Liver (tissue), 3 donors: ENCODE data around the gene DNAJC6.

ENCODE experiments used
- ATF3 ChIP-seq: IDR thresholded peaks from 2 replicates; pipeline ENCODE4 v1.6.1; 2016; ENCODE audit warnings: antibody characterized with exemption
- EGR1 ChIP-seq, 2 donors: IDR thresholded peaks; 2 replicates each; pipeline ENCODE4 v1.6.1; 2016 to 2018; ENCODE audit warnings: antibody characterized with exemption in 2 of 2, low read depth in 2 of 2
- FOXA1 ChIP-seq: IDR thresholded peaks from 2 replicates; pipeline ENCODE4 v1.6.1; 2016; ENCODE audit warnings: antibody characterized with exemption
- HNF4A ChIP-seq, 2 donors: conservative IDR thresholded peaks; 2 replicates each; pipeline ENCODE4 v1.6.1; 2016; ENCODE audit warnings: antibody characterized with exemption in 2 of 2, mild to moderate bottlenecking in 2 of 2
- RAD21 ChIP-seq, 2 donors: IDR thresholded peaks; 2 replicates each; pipeline ENCODE4 v1.6.1; 2016; ENCODE audit warnings: antibody characterized with exemption in 2 of 2, mild to moderate bottlenecking in 2 of 2
- ZBTB33 ChIP-seq: IDR thresholded peaks from 2 replicates; pipeline ENCODE4 v1.6.1; 2016; ENCODE audit warnings: antibody characterized with exemption
- TF ChIP-seq, protein P1 (sequence below): fragments of 150-350 bp; IDR thresholded peaks from 2 replicates; pipeline ENCODE4 v1.5.1; 2017; ENCODE audit warnings: improper control_type of control experiment, low read depth, low read length; ENCODE audit not compliant: missing input control
- donor health status: healthy.
- donor health status: healthy.

DNA sequence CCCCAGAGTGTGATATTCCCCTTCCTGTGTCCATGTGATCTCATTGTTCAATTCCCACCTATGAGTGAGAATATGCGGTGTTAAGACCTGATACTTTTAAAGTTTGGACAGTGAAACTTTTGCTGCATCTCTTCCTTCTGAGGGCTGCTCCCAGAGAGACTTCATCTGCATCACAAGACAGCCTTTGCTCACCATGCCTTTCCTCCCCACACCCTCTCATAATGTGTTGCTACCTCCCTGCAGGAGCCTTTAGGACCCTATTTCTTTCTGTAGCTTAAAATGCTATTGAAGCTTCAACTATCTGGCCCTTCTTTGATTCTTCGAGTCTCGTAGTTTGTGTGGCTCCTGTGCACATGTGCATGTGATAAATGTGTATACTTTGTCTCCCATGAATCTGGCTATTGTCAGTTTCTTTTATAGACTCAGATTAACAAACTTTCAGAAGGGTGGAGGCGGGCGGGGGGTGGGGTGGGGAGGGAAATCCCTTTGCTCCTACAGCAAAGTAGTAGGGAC, 134.8 kb downstream of the DNAJC6 start:
- TF ChIP-seq RAD21 (IDR thresholded peaks at IDR 0.05) (no peak), FOXA1 (no peak), ATF3 (no peak), HNF4A (conservative IDR thresholded peaks at IDR 0.05) (no peak), ZBTB33 (no peak), EGR1 (IDR thresholded peaks at IDR 0.05; ENCODE audit: low read depth in 2 of 2) (no peak)
- TF ChIP-seq, protein P1, sequence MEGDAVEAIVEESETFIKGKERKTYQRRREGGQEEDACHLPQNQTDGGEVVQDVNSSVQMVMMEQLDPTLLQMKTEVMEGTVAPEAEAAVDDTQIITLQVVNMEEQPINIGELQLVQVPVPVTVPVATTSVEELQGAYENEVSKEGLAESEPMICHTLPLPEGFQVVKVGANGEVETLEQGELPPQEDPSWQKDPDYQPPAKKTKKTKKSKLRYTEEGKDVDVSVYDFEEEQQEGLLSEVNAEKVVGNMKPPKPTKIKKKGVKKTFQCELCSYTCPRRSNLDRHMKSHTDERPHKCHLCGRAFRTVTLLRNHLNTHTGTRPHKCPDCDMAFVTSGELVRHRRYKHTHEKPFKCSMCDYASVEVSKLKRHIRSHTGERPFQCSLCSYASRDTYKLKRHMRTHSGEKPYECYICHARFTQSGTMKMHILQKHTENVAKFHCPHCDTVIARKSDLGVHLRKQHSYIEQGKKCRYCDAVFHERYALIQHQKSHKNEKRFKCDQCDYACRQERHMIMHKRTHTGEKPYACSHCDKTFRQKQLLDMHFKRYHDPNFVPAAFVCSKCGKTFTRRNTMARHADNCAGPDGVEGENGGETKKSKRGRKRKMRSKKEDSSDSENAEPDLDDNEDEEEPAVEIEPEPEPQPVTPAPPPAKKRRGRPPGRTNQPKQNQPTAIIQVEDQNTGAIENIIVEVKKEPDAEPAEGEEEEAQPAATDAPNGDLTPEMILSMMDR, result no peak
